Stimulated activated CD8-positive, alpha-beta memory T cell treated with anti-CD3 and anti-CD28 coated beads, Interleukin-7, amount 100 ng/mL, for 24 hours (primary cell): ENCODE data around the gene SLC27A5.
"Not testable (repeated sequence)": the region's sequence is repeated elsewhere in the genome, so short reads cannot be mapped to it uniquely, and the experiment has no call there.

ENCODE experiments used
- DNase-seq: peaks from one replicate; pipeline ENCODE4 v3.0.0-alpha.2; 2020; ENCODE audit warnings: low read depth

The SLC27A5 gene

GRCh38 chr19:58522709-58523108 is 10.9 kb upstream of the SLC27A5 start:
- no peak for DNase-seq

- DNase-seq: no peak
Measured at GRCh38 chr19:58521651-58522050, 9.9 kb upstream of the SLC27A5 start.

- no peak for DNase-seq
Measured at GRCh38 chr19:58520257-58520599, 8.4 kb upstream of the SLC27A5 start.

- peak; percentile 86 for DNase-seq
Measured at GRCh38 chr19:58519355-58520256, 7.8 kb upstream of the SLC27A5 start, which contains the start of gene ZBTB45. Gene ZBTB45, minus strand, starts transcription at chr19:58519810. Its CDS starts 2,137 bp downstream, at chr19:58517673.

- no peak for DNase-seq
Measured at GRCh38 chr19:58519087-58519354, 7.2 kb upstream of the SLC27A5 start.

- no peak for DNase-seq
Measured at GRCh38 chr19:58518256-58519086, 6.7 kb upstream of the SLC27A5 start.

GRCh38 chr19:58516964-58517833 is 5.4 kb upstream of the SLC27A5 start:
- no peak for DNase-seq

- DNase-seq: no peak
Measured at GRCh38 chr19:58516246-58516836, 4.5 kb upstream of the SLC27A5 start.

- DNase-seq: no peak
Measured at GRCh38 chr19:58515259-58515658, 3.5 kb upstream of the SLC27A5 start.

GRCh38 chr19:58514564-58515022 is 2.8 kb upstream of the SLC27A5 start:
- no peak for DNase-seq

GRCh38 chr19:58513694-58514563 is 2.1 kb upstream of the SLC27A5 start:
- DNase-seq: peak; percentile 89

GRCh38 chr19:58513213-58513693 is 1.5 kb upstream of the SLC27A5 start:
- DNase-seq: no peak

- no peak for DNase-seq
Measured at GRCh38 chr19:58510084-58510862, 1.5 kb downstream of the SLC27A5 start.

GRCh38 chr19:58509731-58510083 is 2.1 kb downstream of the SLC27A5 start:
- DNase-seq: no peak

- not testable (repeated sequence) for DNase-seq
Measured at GRCh38 chr19:58507602-58508223, 4.1 kb downstream of the SLC27A5 start.

- no peak for DNase-seq
Measured at GRCh38 chr19:58500242-58500641, 11.6 kb downstream of the SLC27A5 start.

GRCh38 chr19:58499021-58499927 is 12.5 kb downstream of the SLC27A5 start:
- peak; percentile 99 for DNase-seq

GRCh38 chr19:58498316-58499020 is 13.3 kb downstream of the SLC27A5 start:
- no peak for DNase-seq
